Eye (tissue), 1 donor: ENCODE data around the gene ADAMTS13.
A peak's percentile ranks its signal among the peaks of the same experiment; 100 is the strongest.

Source experiments
- DNase-seq: peaks from one replicate; pipeline ENCODE4 v3.0.0-alpha.2; 2015

Gene ADAMTS13

GRCh38 chr9:133393399-133393798 lies 28.8 kb upstream of the ADAMTS13 start:
- no peak for DNase-seq

GRCh38 chr9:133394687-133395271 lies 27.4 kb upstream of the ADAMTS13 start:
- no peak for DNase-seq

GRCh38 chr9:133396952-133397351 lies 25.2 kb upstream of the ADAMTS13 start:
- DNase-seq = no peak

GRCh38 chr9:133397370-133397769 lies 24.8 kb upstream of the ADAMTS13 start:
- DNase-seq = no peak

- DNase-seq = no peak
These were observed 24.3 kb upstream of the ADAMTS13 start for GRCh38 chr9:133397895-133398294.

GRCh38 chr9:133400292-133400691 lies 21.9 kb upstream of the ADAMTS13 start:
- DNase-seq = no peak

GRCh38 chr9:133401588-133401987 lies 20.6 kb upstream of the ADAMTS13 start:
- no peak for DNase-seq

- no peak for DNase-seq
These were observed 19.5 kb upstream of the ADAMTS13 start for GRCh38 chr9:133402689-133403088.

GRCh38 chr9:133403766-133404453 lies 18.3 kb upstream of the ADAMTS13 start:
- DNase-seq = no peak

GRCh38 chr9:133404454-133405002 lies 17.6 kb upstream of the ADAMTS13 start:
- DNase-seq = no peak

- DNase-seq = no peak
These were observed 16.4 kb upstream of the ADAMTS13 start for GRCh38 chr9:133405508-133406438.

- peak; percentile 90 for DNase-seq
These were observed 15.5 kb upstream of the ADAMTS13 start for GRCh38 chr9:133406480-133407307.

GRCh38 chr9:133408042-133408441 lies 14.1 kb upstream of the ADAMTS13 start:
- DNase-seq = no peak

- DNase-seq = no peak
These were observed 7.0 kb upstream of the ADAMTS13 start for GRCh38 chr9:133415170-133415569.

GRCh38 chr9:133417541-133418461 lies 4.4 kb upstream of the ADAMTS13 start, which contains the start of gene REXO4:
TSS of gene REXO4 (minus strand) at chr9:133418010. CDS start at chr9:133417844, 166 bp downstream.
- peak; percentile 96 for DNase-seq

GRCh38 chr9:133419005-133419404 lies 3.2 kb upstream of the ADAMTS13 start:
- DNase-seq = no peak

- no peak for DNase-seq
These were observed 1.8 kb upstream of the ADAMTS13 start for GRCh38 chr9:133420392-133420827.

- DNase-seq = no peak
These were observed 1.0 kb downstream of the ADAMTS13 start for GRCh38 chr9:133423216-133423615.

- DNase-seq = no peak
These were observed 2.0 kb downstream of the ADAMTS13 start for GRCh38 chr9:133424187-133424586.

GRCh38 chr9:133425049-133425632 lies 3.0 kb downstream of the ADAMTS13 start:
- no peak for DNase-seq

- DNase-seq = no peak
These were observed 3.8 kb downstream of the ADAMTS13 start for GRCh38 chr9:133426011-133426410.
